GM18502 (cell line): ENCODE data around the gene GIGYF2.

Source experiments
- ATAC-seq: cut with Tn5 transposase; IDR thresholded peaks from one replicate; pipeline ENCODE4 v1.9.1; 2021; ENCODE audit warnings: mild to moderate bottlenecking; ENCODE audit not compliant: unreplicated experiment, poor library complexity

The GIGYF2 gene

DNA sequence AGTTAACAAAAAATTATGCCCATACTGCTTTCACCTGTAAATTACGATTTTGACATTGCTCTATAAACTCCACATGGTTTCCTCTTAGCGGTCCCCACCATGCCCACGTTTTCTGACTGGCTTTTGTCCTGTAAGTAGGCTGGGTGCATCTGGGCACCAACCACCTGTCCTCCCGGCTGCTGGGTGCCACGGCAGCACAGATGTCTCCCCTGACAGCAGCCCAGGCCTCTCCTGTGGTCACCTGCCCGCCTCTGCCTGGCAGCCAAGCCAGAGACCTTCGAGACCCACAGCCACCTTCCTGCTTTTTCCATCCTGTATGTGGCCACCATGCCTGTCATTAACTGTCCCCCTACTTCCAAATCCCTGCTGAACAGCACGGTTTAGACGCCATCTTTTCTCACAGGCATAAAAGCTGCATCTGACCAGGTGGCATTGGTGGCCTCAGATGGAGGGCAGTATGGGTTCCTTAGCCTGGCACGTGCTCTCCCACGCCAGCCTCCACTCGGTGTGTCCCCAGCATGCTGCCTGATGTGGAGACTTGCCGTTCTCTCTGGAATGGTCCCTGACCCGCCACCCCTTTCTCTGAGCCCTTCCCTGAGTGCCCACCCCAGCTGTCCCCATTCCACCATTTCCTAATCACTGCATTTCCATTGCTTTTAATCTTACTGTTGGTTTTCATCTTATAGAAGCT is 191.9 kb downstream of the GIGYF2 start:
- ATAC-seq, result no peak

DNA sequence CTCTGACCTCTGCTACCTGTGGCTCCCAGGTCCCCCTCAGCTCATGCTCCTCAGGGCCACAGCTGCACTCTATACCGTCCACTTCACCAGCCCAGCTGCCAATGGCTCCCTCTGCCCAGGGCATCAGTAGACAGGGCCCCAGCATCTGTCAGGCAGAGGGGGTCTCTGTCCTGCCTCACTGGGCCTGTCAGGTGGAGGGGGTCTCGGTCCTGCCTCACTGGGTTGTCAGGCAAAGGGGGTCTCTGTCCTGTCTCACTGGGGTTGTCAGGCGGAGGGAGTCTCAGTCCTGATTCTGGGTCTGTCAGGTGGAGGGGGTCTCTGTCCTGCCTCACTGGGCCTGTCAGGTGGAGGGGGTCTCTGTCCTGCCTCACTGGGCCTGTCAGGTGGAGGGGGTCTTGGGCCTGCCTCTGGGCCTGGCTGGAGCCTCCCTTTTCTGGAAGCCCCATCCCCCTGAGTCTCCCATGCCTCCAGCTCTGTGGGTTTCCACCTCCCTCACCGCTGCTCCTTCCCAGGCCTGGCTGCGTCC is 192.8 kb downstream of the GIGYF2 start:
- no peak for ATAC-seq

DNA sequence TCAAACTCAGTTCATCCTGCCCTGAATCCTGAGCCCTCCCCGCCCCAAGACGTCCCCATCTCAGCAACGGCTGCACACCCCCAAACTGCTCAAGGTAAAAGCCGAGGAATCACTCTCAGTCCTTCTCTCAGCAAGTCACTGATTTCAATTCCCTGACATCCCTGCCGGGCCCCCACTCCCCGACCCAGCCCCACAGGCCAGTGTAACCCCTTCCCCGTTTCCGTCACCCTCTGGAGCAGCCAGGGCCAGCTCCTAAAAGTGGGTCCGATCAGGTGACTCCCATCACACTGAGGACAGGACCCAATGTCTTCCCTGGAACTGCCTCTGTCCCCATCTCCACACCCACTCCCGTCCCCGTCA is 193.4 kb downstream of the GIGYF2 start:
- no peak for ATAC-seq

DNA sequence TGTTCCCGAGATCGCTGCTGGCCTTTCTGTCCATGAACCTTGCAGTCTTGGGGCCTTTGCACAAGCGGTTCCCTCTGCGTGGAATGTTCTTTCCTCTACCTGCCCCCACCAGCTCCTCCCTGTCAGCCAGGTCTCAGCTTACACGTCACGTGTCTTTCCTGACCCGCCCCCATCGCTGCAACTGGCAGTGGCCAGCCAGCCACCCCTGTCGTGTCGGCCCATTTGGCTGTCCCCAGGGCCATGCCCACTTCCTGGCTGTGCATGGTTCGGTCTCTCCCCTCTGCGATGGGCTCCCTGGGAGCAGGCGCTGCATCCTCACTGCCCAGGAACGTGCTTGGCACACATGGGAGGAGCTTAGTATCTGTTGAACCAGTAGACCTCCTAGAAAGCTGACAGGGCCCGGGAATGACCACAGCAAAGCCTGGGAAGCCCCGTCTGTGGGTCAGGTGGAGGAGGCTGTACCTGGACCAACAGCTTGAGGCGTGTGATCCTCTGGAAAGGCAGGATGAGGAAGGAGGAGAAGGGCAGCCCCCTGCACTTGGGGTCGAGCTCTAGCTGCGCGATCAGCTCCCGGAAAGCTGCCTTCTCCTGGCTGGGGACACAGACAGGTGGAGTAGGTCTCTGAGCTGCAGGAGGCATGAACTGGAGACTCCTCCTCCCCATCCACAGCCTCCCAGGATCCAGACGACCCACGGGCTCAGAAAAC is 193.9 kb downstream of the GIGYF2 start:
- ATAC-seq, result no peak

DNA sequence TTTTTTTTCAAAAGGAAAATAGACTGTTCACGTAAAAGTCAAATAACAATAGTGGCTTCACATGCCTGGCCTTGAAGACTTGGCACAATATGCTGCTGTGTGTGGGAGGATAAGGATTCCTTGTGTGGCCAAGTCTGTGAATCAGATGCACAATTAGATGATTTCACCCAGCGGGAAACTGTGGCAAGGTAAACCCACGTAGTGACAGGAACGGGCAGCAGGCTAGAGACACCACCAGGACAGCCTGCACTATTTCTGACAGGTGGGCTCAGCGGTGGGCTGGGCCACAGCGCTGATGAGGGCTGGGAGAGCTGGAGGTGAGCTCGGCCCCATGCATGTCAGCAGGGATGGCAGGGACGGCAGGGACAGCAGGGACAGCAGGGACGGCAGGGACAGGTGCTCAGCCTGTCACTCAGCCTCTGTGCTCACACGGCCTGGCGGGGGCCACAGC is 194.5 kb downstream of the GIGYF2 start:
- ATAC-seq, result no peak

DNA sequence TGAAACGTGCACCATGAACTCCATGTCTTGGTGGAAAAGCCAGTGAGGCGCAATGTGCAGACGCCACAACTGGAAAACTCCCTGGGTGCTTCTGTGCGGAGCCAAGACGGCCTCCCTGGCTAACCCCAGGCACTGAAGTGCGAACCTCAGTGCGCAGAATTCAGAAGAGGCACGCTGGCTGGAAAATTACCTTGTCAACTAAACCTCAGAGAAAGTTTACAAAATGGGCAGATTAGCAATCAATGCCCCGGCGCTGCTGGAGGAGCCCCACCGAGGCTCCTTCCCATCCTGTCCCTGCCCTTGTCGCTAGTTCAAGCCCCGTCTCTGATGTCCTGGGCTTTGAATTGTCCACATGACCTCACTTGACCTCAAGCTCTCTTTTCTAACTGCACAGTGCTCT is 195.1 kb downstream of the GIGYF2 start:
- no peak for ATAC-seq

DNA sequence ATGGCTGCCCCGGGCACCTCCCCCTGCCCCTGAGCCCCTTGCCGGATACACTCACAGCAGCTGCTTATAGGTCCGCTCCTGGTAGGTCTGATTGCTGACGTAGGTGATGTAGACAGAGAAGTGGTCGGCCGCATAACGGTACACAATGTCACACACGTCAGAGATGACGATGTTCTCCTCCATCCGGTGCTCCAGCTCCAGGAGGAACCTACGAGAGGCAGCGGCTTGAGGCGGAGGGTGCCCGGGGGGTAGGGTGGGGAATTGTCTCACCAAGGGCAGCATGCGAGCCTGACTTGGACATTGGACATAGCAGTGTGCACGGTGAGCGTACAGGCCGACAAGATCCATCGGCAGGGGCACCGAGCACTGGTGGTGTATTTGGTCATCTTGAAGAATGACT is 195.7 kb downstream of the GIGYF2 start:
- no peak for ATAC-seq

DNA sequence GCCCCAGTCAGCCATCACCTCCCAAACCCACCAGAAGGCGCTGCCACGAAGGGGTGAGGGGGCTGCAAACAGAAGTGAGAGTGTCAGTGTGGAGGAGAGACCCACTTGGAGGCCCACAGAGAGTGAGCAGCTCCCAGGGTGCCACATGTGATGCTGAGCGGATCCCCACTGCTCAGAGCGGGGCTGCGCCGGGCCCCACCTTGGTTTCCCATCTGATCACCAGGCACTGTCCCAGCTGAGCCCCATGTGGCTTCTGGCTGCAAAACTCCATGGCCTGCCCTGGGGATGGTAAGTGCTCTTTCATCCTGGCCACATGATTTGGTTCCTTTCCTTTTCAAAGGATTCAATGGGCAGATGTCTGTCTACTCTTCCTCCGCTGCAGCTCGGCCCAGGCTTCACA is 196.7 kb downstream of the GIGYF2 start:
- no peak for ATAC-seq

DNA sequence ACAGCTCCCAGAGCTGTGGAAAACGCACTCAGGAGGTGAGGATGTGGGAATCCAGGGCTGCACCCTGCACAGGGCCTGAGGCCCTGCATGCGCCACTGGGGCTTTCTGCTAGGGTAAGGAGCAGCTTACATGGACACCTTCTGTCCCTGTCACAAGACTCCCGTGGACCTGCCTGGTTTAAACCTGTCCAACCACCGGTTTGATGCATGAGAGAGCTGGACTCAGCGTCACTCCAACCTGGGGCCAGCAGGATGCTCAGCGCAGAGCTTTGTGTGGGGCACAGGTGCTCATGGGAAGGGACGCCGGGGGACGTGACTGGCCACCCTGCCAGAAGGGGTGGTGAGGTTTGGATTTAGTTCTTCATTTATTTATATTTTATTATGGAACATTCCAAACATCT is 197.1 kb downstream of the GIGYF2 start:
- ATAC-seq, result no peak

DNA sequence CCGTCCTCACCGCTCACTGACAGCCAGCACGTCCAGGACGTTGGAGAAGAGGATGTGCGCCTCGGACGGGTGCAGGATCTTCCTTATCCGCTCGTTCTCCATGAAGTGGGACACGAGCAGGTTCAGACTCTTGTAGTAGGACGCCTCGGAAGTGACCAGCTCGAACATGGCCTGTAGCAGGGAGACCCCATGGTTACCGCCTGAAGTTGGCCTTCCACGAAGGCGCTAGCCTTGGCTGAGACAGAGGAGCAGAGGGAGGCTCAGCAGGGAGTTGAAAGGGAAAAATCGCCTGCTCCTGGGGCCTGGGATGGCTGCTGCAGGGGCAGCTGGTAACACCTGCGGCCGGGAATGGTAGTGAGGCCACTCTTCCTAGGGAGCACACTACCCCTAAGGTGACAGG is 197.6 kb downstream of the GIGYF2 start:
- no peak for ATAC-seq

DNA sequence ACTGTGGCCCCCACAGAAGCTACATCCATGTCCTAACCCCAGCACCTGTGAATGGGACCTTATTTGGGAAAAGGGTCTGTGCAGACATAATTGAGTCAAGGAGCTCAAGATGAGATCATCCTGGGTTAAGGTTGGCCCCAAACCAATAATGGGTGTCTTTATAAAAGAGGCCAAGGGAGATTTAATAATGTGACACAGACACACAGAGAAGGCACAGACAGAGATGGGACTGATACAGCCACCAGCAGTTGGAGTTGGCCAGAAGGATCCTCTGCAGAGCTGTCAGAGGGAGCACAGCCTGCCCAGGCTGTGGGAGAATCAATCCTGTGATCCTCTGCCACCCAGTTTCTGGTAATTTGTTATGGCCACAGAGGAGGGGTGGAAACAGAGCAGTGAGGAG is 199.0 kb downstream of the GIGYF2 start:
- ATAC-seq, result no peak

DNA sequence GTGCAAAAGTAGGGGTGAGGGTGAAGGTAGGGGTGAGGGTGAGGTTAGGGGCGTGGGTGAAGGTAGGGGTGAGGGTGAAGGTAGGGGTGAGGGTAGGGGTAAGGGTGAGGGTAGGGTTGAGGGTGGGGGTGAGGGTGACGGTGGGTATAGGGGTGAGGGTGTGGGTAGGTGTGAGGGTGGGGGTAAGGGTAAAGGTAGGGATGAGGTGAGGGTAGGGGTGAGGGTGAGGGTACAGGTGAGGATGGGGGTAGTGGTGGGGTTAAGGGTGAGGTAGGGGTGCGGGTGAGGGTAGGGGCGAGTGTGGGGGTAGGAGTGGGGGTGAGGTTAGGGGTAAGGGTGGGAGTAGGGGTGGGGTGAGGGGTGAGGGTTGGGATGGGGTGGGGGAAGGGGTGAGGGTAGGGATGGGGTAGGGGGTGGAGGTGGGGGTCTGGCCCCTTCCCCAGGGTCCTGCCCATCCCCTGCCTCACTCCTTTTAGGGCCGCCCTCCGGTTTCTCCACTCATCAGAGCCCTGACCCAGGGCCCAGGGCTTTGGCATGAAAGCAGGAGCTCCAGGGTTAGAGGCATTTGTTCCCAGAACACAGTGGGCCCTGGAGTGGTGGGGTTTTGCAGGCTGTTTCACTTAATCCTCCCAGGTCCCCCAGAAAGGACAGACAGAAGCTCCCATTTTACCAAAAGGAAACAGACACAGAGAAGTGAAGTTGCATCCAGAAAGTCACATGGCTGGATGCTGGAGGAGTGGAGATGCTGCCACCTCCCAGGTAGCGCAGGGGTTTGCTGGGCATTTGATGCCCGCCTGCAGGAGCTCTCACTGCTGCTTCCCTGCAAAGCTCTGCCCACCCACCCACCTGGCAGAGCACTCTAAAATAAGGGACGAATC is 199.8 kb downstream of the GIGYF2 start:
- ATAC-seq, result no peak

DNA sequence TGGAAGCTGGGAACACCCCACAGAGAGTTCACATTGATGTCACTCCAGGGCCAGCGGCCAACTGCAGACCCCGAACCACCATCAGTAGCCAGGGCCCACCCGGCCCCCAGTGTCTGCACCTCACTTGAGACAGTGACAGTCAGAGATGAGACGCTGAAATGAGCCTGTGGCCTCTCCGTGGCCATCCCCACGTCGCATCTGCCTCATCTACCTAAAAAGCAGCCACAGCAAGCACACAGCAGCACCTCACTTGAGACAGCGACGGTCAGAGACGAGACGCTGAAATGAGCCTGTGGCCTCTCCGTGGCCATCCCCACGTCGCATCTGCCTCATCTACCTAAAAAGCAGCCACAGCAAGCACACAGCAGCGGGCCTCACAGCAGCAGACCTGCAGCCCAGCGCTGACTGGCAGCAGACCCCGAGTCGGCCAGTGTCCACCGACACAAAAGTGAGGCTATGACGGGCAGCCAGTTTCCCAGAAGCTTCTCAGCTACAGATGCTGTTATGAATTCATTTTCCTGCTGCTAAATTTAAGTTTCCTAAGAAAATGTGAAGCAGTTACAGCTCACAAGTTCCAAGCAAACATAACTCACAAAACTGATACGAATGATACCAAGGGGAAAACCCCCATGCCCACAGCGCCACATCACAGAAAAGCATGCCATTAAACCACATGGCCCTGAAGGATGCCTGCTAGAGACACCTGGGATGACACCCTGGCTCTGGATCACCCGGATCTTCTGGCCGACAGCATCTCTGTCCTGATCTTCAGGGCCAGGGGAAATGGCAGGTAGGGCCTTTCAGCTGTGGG is 200.7 kb downstream of the GIGYF2 start:
- no peak for ATAC-seq

DNA sequence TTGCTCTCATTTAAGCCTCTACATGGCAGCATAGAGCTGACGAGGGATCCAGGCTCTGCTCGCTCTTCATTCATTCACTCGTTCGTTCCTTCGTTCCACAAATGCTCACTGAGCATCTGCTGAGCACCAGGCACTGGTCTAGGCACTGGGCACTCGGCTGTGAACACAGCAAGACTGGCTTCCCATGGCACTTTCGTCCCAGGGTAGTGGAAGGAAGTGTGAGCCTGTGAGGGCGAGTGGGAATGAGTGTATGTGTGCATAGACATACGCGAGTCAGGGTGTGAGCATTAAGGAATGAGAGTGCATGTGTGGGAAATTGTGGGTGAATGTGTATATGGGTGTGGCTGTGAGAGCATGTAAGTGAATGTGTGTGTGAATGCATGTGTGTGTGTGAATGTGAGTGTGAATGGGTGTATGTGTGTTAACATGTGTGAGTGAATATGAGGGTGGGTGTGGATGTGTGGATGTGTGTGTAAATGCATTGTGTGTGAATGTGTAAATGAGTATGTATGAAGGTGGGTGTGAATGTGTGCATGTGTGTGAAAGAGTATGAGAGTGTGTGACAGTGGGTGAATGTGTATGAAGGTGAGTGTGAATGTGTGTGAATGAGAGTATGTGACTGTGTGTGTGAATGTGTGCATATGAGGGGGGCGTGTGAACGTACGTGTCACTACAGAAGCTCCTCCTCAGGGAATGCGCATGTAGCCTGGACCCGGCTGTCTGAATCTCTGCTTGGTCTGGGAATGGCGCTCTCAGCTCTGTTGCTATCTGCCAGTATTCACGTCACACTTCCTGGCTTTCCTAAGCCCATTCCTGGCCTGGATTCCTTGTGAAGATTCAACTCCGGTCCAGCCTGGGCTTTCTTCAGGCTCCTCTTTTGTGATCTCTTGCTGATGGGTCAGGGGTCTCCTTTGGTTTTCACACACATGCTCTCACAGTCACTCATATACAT is 201.7 kb downstream of the GIGYF2 start:
- ATAC-seq, result no peak

DNA sequence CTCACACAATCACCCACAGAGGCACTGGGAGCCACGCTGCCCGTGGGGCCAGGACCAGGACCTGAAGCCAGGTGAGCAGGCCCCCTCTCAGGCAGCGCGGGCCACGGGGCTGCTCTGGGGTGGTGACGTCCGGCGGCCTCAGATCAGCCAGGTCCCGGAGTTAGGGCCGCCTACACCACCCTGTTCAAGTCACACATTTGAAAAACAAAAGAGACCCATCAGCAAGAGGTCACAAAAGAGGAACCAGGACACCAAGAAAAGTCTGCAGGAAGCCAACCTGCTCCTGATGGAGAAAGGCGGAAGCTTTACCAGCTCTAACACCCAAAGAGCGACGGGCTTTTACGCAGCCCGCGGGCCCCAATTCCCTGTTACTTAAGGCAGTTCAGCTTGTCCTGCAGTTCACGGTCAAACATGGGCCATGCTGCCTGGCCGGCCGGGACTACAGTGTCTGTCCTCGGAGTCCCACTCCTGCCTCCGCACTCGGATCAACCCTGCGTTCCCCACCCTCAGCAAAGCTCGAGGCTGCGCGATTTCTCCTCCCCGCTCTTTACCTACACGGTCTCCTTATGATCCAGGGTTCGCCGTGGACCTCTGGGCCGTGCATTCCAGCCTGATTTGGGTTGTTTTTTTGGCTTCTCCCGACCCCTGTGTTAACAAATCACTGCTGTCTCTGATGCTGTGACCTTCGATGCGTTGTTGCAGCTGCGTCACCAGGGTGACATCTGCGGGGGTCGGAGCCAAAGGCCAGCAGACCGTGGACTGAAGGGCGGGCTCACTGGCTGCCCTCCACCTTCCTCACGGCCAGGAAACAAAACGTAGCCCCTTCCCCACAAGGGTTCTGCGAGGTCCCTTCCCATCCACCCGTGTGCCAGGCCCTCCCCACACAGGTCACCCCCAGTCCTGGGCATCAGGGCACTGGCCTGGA is 203.9 kb downstream of the GIGYF2 start:
- ATAC-seq, result no peak

DNA sequence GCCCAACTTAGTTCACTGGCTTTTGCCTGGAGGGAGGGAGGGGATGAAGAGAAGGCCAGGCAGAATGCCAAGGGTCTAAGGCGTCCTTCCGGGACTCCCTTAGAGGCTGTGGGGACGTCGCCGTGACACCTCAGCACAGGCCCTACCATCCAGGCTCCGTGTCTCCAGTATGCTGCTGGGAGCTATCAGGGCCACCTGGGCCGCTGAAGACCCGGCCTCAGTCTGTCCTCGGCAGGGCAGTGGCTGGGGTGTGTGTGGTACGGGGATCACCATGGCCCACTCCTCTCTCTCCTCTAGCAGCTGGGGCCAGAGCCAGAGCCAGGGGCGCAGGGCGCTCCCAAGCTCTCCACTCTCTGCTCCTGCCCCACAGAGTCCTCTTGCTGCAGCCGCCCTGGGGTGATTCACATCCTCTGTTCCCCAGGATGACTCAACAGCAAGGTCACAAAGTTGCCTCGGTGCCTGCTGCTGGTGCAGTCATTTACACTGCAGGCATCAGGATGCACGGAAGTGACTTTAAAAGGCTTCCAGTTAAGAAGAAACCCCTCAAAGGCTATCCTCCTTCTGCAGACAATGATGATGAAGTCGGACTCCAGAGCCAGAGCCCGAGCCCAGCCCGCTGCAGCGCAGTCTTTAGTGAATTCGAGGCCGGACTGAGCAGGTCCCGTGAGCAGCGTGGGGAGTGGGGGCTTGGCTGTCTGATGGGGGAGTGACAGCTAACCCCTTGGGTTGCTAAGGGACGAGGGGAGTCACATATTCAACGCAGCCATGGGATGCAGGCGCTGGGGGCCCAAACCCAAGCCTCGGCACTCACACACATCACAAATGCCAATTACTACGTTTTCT is 204.8 kb downstream of the GIGYF2 start:
- ATAC-seq, result no peak

DNA sequence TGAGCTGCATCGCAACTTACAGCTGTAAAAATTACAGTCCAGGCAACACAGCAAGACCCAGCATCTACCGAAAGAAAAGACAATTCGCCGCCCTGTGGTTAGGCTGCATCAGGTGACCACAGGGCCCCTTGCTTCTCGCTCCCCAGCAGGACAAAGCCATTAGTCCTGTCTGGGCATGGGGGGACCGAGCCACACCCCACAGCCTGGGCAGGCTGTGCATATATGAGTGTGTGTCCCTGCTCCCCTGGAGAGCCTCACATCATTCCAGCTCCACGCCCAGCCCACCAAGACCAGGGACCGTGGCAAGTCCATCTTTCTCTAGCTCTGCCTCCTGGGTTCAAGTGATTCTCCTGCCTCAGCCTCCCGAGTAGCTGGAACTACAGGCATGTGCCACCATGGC is 206.9 kb downstream of the GIGYF2 start:
- ATAC-seq, result no peak
